ENCODE measurements around the gene MLX. TPM values are rescaled to one million over a fixed set of nuclear protein-coding genes. Genes with fewer than 3 reads are reported as not detected.

Gene MLX
- total RNA-seq = 37.2 and 37.4 TPM in 2 replicates

GRCh38 chr17:42566883-42567573 lies at the start of gene MLX:
TSS of gene MLX (plus strand) at chr17:42567100. CDS start at chr17:42567125, 25 bp downstream.

GRCh38 chr17:42536048-42536371 lies 30.9 kb upstream of the MLX start, which contains the start of gene NAGLU:
TSS of gene NAGLU (plus strand) at chr17:42536241. CDS start at chr17:42536273, 32 bp downstream.

GRCh38 chr17:42552736-42553135 lies 14.2 kb upstream of the MLX start, which contains the start of gene HSD17B1:
TSS of gene HSD17B1 (plus strand) at chr17:42552923. CDS start at chr17:42552934, 11 bp downstream.

GRCh38 chr17:42561897-42562387 lies 5.0 kb upstream of the MLX start, which contains the start of gene COASY:
TSS of gene COASY (plus strand) at chr17:42562148. CDS start at chr17:42562623, 475 bp downstream.

DNA sequence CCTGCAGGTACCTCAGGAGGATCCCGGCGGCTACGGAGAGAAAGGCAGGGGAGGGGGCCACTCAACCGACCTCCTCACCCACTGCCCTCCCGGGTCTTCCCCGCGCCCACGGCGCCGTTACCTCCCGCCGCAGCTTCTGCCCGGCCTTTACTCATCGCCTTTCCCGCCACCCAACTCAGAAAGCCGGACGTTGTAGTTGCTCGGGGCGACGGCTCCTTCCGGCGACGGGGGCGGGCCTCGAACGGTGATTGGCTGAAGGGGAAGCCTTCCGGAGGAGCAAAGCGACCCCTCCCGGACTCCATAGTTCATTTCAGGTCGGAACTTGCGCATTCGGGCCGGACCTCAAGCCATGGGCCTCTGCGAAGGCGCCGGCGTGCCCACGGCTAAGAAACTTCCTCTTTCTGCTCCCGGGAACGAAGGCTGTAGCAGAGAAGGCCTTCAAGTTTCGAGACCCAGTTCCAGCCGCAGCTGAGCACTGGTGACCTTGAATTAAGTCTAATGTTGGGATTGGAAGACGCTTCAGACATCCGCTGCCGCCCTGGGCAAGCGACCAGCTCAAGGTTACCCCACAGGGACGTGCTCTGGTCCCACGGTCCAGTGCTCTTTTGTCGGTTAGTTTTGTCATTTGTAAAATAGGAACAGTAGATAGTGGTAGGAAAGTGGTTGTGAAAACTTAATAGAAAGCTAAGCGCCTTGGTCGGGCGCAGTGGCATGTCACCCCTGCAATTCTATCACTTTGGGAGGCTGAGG lies 10.8 kb downstream of the MLX start, which contains the start of gene PSMC3IP:
Gene PSMC3IP (minus strand): TSS at position 198 of the 750 bp plus-strand sequence. CDS start 43 bp downstream, at position 155.

GRCh38 chr17:42609182-42609813 lies 42.4 kb downstream of the MLX start, which contains the start of the genes RETREG3 and TUBG1:
TSS of gene RETREG3 (minus strand) at chr17:42609374. CDS start at chr17:42609324, 50 bp downstream.
TSS of gene TUBG1 (plus strand) at chr17:42609683. CDS start at chr17:42609738, 55 bp downstream.

Other genes with a start within 250 kb of the MLX start
- gene STAT3, start 178.7 kb upstream of the MLX start, total RNA-seq = 159 and 175 TPM in 2 replicates
- gene CAVIN1, start 143.8 kb upstream of the MLX start, total RNA-seq = 1,287 and 1,296 TPM in 2 replicates
- gene ATP6V0A1, start 108.2 kb upstream of the MLX start, total RNA-seq = 31.7 and 32.6 TPM in 2 replicates
- 29.7 and 31.0 TPM in 2 replicates for gene NAGLU, start 30.9 kb upstream of the MLX start, total RNA-seq
- 0.10 and 0.65 TPM in 2 replicates for gene HSD17B1, start 14.2 kb upstream of the MLX start, total RNA-seq
- gene COASY, start 5.0 kb upstream of the MLX start, total RNA-seq = 19.6 and 23.8 TPM in 2 replicates
- gene PSMC3IP, start 10.6 kb downstream of the MLX start, total RNA-seq = 4.6 and 7.1 TPM in 2 replicates
- 62.4 and 80.3 TPM in 2 replicates for gene RETREG3, start 42.3 kb downstream of the MLX start, total RNA-seq
- gene TUBG1, start 42.6 kb downstream of the MLX start, total RNA-seq = 57.5 and 64.1 TPM in 2 replicates
- gene TUBG2, start 92.2 kb downstream of the MLX start, total RNA-seq = 6.1 and 9.5 TPM in 2 replicates
- 9.6 and 18.0 TPM in 2 replicates for gene PLEKHH3, start 109.9 kb downstream of the MLX start, total RNA-seq
- gene CCR10, start 114.7 kb downstream of the MLX start, total RNA-seq = 2.1 and 2.6 TPM in 2 replicates
- gene CNTNAP1, start 115.4 kb downstream of the MLX start, total RNA-seq = 23.8 and 30.2 TPM in 2 replicates
- 18.0 and 19.2 TPM in 2 replicates for gene EZH1, start 177.9 kb downstream of the MLX start, total RNA-seq
- gene RAMP2, start 194.1 kb downstream of the MLX start, total RNA-seq = 7.6 and 19.6 TPM in 2 replicates
- gene VPS25, start 206.3 kb downstream of the MLX start, total RNA-seq = 46.1 and 50.1 TPM in 2 replicates
- gene WNK4, start 213.5 kb downstream of the MLX start, total RNA-seq = 1.3 and 2.6 TPM in 2 replicates
- gene COA3, start 231.6 kb downstream of the MLX start, total RNA-seq = 43.2 and 46.4 TPM in 2 replicates
- gene CNTD1, start 231.8 kb downstream of the MLX start, total RNA-seq = under 0.01 TPM in 1 of 2 replicates, not detected in the other

All from vein endothelial cell (primary cell).